GM21619 (cell line): ENCODE data around the gene PLB1.

ENCODE experiments used
- ATAC-seq: cut with Tn5 transposase; IDR thresholded peaks from one replicate; pipeline ENCODE4 v1.9.1; 2021; ENCODE audit not compliant: unreplicated experiment

PLB1 gene

GRCh38 chr2:28684142-28684858 is 188.4 kb downstream of the PLB1 start:
- no peak for ATAC-seq

- no peak for ATAC-seq
These were observed 191.3 kb downstream of the PLB1 start for GRCh38 chr2:28687171-28687570.

GRCh38 chr2:28687640-28688385 is 192.0 kb downstream of the PLB1 start:
- ATAC-seq, result no peak

- ATAC-seq, result no peak
These were observed 193.0 kb downstream of the PLB1 start for GRCh38 chr2:28688818-28689217.

- ATAC-seq, result no peak
These were observed 193.9 kb downstream of the PLB1 start for GRCh38 chr2:28689771-28690170.

GRCh38 chr2:28692411-28692810 is 196.6 kb downstream of the PLB1 start:
- no peak for ATAC-seq

GRCh38 chr2:28693223-28693622 is 197.4 kb downstream of the PLB1 start:
- ATAC-seq, result no peak
